Vagina (tissue), 2 donors: ENCODE measurements around the gene DNAJC4.

Experiments
- POLR2A ChIP-seq, 2 donors: fragments of 450-650 bp; IDR thresholded peaks; one replicate each; pipeline ENCODE4 v1.6.1; 2017; ENCODE audit warnings: antibody characterized with exemption in 2 of 2, mild to moderate bottlenecking in 2 of 2, moderate library complexity in 2 of 2
- POLR2AphosphoS5 ChIP-seq, 2 donors: sonication (generic); formaldehyde crosslinking; IDR thresholded peaks; one replicate each; pipeline ENCODE4 v1.9.0; 2017; ENCODE audit warnings: antibody characterized with exemption in 2 of 2, mild to moderate bottlenecking in 2 of 2, low read depth in 1 of 2; ENCODE audit not compliant: insufficient read depth in 1 of 2
- TF ChIP-seq, protein P1 (sequence below), 3 experiments: fragments of 450-650 bp in 2 of 3; fragments of 200-600 bp in 1 of 3; sonication (generic) in 1 of 3; IDR thresholded peaks; one replicate each; pipeline ENCODE4 v1.5.1; 2017 to 2019; ENCODE audit warnings: antibody characterized with exemption in 3 of 3, mild to moderate bottlenecking in 2 of 3, moderate library complexity in 2 of 3

DNA sequence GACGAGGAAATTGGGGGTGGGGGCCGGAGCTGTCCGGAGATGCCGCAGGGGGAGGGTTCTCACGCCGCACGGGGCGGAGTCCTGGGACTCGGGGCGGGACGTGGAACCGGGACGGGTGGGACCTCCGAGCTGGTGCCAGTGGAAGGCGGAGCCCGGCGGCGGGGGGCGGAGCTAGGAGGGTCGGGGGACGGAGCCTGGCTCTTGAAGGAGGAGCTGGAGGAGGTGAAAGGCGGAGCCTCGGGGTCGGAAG lies 10.8 kb downstream of the DNAJC4 start:
- TF ChIP-seq, protein P1, sequence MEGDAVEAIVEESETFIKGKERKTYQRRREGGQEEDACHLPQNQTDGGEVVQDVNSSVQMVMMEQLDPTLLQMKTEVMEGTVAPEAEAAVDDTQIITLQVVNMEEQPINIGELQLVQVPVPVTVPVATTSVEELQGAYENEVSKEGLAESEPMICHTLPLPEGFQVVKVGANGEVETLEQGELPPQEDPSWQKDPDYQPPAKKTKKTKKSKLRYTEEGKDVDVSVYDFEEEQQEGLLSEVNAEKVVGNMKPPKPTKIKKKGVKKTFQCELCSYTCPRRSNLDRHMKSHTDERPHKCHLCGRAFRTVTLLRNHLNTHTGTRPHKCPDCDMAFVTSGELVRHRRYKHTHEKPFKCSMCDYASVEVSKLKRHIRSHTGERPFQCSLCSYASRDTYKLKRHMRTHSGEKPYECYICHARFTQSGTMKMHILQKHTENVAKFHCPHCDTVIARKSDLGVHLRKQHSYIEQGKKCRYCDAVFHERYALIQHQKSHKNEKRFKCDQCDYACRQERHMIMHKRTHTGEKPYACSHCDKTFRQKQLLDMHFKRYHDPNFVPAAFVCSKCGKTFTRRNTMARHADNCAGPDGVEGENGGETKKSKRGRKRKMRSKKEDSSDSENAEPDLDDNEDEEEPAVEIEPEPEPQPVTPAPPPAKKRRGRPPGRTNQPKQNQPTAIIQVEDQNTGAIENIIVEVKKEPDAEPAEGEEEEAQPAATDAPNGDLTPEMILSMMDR (IDR thresholded peaks at IDR 0.05): no peak
- TF ChIP-seq POLR2A (IDR thresholded peaks at IDR 0.05) (no peak), POLR2AphosphoS5 (IDR thresholded peaks at IDR 0.05; ENCODE audit: insufficient read depth in 1 of 2, low read depth in 1 of 2) (no peak)
